OCI-LY1 (cell line): Measurements from ENCODE around the gene FHIT.

Source experiments
- EZH2 ChIP-seq: fragments of 200-600 bp; sonication (generic), shearing (Covaris generic); IDR thresholded peaks from 2 replicates; pipeline ENCODE4 v1.8.0; 2017; ENCODE audit warnings: borderline replicate concordance, mixed run types, mild to moderate bottlenecking, antibody characterized with exemption, low read length, moderate library complexity, mixed read lengths
- TF ChIP-seq, protein P1 (sequence below): fragments of 200-600 bp; sonication (generic), shearing (Covaris generic); IDR thresholded peaks from 2 replicates; pipeline ENCODE4 v1.5.1; 2017; ENCODE audit warnings: mild to moderate bottlenecking, antibody characterized with exemption, low read length, moderate library complexity, mixed read lengths

DNA sequence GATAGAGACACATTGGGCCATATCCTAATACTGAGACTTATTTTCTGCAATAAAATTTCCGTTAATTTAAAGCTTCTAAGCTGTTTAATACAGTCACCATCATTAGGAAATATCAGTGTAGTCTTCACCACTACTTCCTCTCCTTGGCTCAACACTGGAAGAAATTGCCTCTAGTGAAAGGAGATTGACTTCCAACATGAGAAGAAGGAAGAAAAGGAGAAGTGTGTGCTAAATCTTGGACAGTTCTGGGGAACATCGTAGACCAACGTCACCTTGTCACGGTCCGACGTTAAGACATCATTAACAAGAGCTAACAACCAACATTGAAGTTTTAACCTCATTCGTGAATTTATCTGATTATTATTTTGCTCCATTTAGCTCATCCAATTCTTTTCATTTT, 1214.4 kb downstream of the FHIT start:
- TF ChIP-seq, protein P1, sequence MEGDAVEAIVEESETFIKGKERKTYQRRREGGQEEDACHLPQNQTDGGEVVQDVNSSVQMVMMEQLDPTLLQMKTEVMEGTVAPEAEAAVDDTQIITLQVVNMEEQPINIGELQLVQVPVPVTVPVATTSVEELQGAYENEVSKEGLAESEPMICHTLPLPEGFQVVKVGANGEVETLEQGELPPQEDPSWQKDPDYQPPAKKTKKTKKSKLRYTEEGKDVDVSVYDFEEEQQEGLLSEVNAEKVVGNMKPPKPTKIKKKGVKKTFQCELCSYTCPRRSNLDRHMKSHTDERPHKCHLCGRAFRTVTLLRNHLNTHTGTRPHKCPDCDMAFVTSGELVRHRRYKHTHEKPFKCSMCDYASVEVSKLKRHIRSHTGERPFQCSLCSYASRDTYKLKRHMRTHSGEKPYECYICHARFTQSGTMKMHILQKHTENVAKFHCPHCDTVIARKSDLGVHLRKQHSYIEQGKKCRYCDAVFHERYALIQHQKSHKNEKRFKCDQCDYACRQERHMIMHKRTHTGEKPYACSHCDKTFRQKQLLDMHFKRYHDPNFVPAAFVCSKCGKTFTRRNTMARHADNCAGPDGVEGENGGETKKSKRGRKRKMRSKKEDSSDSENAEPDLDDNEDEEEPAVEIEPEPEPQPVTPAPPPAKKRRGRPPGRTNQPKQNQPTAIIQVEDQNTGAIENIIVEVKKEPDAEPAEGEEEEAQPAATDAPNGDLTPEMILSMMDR = no peak
- TF ChIP-seq EZH2 = no peak
